Measurements from ENCODE around the gene RIF1. TPM values are rescaled to one million over a fixed set of nuclear protein-coding genes. Genes with fewer than 3 reads are reported as not detected.
"Not testable (repeated sequence)": the region's sequence is repeated elsewhere in the genome, so short reads cannot be mapped to it uniquely, and the experiment has no call there.

The RIF1 gene
- total RNA-seq, 1 donor from 2014 or later = 82.7 TPM

DNA sequence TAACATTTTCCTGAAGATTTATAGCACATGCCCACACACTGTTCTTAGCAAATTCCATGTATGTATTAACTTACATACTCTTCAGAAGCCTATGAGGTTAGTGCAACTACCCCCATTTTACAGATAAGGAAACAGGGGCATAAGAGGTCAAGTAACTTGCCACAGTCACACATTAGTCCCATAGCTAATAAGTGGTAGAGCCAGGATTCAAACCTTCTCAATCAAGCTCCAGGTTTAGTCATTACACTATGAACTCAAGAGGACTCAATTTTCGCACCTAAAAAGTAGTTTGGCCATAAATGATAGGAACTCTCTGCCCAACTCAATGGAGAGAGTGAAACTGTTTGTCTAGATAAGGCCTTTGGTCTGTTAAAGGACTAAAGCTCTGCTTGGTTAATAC lies 9.7 kb upstream of the RIF1 start:
- DNase-seq (ENCODE audit: low spot score) = no peak
- Mint-ChIP-seq H3K9me3 (no peaks in the 10 kb centered on the region), H3K4me3 (no peak overlapping the region), H3K4me1 (ENCODE audit: low read depth) (no peaks in the 10 kb centered on the region), H3K27me3 (ENCODE audit: insufficient read depth) (no peaks in the 10 kb centered on the region), H3K36me3 (ENCODE audit: low read depth) (no peaks in the 10 kb centered on the region), H3K27ac (no peak overlapping the region)
- intact Hi-C loops (cut with micrococcal nuclease) = no loop called here

DNA sequence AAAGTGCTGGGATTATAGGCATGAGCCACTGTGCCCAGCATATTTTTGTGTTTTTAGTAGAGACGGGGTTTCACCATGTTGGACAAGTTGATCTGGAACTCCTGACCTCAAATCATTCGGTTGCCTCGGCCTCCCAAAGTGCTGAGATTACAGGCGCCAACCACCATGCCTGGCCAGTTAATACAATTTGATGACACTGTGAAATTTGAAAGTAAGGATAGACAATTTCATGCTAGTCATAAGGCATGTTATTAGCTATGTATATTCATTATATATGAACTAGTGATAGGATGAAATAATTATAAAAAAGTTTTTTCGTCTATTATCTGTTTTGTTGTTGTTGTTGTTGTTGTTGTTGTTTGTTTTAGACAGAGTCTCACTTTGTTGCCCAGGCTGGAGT lies 8.6 kb upstream of the RIF1 start:
- Mint-ChIP-seq H3K27ac (no peak overlapping the region), H3K27me3 (ENCODE audit: insufficient read depth) (peaks cover 3% of the 10 kb centered on the region), H3K36me3 (ENCODE audit: low read depth) (no peaks in the 10 kb centered on the region), H3K4me1 (ENCODE audit: low read depth) (no peaks in the 10 kb centered on the region), H3K4me3 (no peak overlapping the region), H3K9me3 (no peaks in the 10 kb centered on the region)
- intact Hi-C loops (cut with micrococcal nuclease) = no loop called here
- DNase-seq (ENCODE audit: low spot score) = no peak

DNA sequence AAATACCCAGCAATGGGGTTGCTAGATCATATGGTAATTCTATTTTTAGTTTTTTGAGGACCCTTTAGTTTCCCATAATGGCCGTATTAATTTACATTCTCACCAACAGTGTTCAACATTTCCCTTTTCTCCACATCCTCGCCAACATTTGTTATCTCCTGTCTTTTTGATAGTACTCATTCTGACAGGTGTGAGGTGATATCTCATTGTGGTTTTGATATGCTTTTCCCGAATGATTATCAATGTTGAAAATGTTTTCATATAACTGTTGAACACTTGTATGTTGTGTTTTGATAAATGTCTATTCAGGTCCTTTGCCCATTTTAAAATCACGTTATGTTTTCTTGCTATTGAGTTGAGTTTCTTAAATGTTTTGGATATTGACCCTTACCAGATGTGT lies 5.8 kb upstream of the RIF1 start:
- intact Hi-C loops (cut with micrococcal nuclease) = no loop called here

DNA sequence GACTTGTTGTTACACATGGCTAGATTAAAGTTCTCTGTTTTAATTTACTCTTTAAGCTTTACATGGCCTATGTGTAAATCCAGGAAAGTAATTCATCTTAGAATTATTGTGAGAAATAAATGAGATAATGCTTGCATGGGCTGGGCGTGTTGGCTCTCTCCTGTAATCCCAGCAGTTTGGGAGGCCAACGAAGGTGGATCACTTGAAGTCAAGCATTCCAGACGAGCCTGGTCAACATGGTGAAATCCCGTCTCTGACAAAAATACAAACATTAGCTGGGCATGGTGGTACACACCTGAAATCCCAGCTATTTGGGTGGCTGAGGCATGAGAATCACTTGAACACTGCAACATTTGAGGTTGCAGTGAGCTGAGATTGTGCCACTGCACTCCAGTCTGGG lies 4.3 kb upstream of the RIF1 start:
- peaks cover 1% of the 10 kb centered on the region for H3K4me1 Mint-ChIP-seq (ENCODE audit: low read depth)
- H3K27ac Mint-ChIP-seq = no peak overlapping the region
- intact Hi-C loops (cut with micrococcal nuclease) = loop anchor here (5.0 kb wide), 1 partner anchor 1818 kb away; the partner anchor contains the start of gene MMADHC
- peaks cover 3% of the 10 kb centered on the region for H3K27me3 Mint-ChIP-seq (ENCODE audit: insufficient read depth)
- DNase-seq (ENCODE audit: low spot score) = no peak
- peaks cover 3% of the 10 kb centered on the region for H3K36me3 Mint-ChIP-seq (ENCODE audit: low read depth)
- H3K9me3 Mint-ChIP-seq = no peaks in the 10 kb centered on the region
- H3K4me3 Mint-ChIP-seq = no peak overlapping the region

More for the DNA sequence above, 5.8 kb upstream of the RIF1 start:
- DNase-seq (ENCODE audit: low spot score) = no peak
- Mint-ChIP-seq H3K36me3 (ENCODE audit: low read depth) (no peaks in the 10 kb centered on the region), H3K27me3 (ENCODE audit: insufficient read depth) (peaks cover 3% of the 10 kb centered on the region), H3K9me3 (no peaks in the 10 kb centered on the region), H3K27ac (no peak overlapping the region), H3K4me3 (no peak overlapping the region), H3K4me1 (ENCODE audit: low read depth) (no peaks in the 10 kb centered on the region)

DNA sequence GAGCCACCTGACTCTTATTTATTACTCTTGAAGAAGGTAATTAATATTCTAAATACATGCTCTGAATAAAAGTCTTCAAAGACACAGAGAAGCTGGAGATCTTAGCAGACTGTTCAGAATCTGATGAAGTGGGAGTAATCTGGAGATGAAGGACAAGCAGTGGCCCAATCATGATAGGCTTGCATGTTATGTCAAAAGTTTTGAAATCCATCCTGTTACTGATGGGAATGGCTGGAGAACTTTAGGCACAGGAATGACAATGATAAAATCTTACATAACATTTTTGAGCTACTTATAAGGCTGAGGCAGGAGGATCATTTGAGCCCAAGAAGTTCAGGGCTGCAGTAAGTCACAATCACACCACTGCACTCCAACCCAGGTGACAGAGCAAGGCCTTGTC lies 2.4 kb upstream of the RIF1 start:
- Mint-ChIP-seq H3K9me3 (no peaks in the 10 kb centered on the region), H3K36me3 (ENCODE audit: low read depth) (peaks cover 7% of the 10 kb centered on the region), H3K27me3 (ENCODE audit: insufficient read depth) (peaks cover 3% of the 10 kb centered on the region), H3K4me3 (no peak overlapping the region), H3K4me1 (ENCODE audit: low read depth) (peaks cover 13% of the 10 kb centered on the region), H3K27ac (no peak overlapping the region)
- intact Hi-C loops (cut with micrococcal nuclease) = loop anchor here (5.0 kb wide), 1 partner anchor 1820 kb away; the partner anchor contains the start of gene MMADHC
- no peak for DNase-seq (ENCODE audit: low spot score)

DNA sequence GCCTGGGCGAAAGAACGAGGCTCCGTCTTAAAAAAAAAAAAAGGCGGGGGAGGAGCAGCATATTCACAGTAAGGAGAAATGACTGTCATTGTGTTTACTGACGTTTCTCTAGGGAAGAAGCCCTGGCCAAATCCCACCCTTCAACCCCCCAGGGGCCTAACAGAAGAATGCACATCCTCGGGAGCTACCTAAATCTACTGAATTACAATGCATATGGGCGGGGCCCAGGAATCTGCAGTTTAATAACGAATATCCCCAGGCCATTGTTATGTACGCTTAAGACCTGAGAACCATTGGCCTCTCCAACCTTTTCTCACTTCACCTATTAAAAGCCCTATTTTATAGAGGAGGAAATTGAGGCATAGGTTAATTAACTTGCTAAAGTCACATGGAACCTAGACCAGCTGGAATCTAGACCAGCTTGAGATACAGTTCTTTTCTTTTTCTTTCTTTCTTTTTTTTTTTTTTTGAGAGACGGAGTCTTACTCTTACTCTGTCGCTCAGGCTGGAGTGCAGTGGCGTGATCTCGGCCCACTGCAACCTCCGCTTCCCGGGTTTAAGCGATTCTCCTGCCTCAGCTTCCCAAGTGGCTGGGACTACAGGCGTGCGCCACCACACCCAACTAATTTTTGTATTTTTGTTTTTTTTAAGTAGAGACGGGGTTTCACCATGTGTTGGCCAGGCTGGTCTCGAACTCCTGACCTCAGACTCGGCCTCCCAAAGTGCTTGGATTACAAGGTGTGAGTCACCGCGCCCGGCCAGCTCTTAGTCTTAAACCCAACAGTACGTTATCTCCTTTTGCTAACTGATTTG lies 708 bp upstream of the RIF1 start:
- no peak for DNase-seq (ENCODE audit: low spot score)

DNA sequence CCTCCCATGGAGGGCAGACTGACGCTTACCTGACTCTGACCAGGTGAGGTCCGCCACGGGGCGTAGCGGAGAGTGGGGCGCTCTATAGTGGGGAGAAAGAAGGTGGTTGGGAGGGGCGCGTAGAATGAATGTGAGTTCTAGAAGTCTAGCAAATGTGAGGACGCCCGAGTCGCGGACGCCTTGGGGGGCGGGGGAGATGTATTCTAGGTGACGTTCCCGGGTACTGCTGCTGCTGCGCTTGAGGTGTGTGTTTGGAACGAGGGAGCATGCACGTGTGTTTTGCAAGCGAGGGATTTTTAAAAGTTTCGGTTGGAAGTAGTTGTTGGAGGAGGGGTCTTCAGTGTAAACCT lies 758 bp downstream of the RIF1 start:
- peak; percentile 11 for DNase-seq (ENCODE audit: low spot score)
- H3K27ac Mint-ChIP-seq = peak overlapping the region; percentile 92
- no peaks in the 10 kb centered on the region for H3K9me3 Mint-ChIP-seq
- peaks cover 3% of the 10 kb centered on the region for H3K27me3 Mint-ChIP-seq (ENCODE audit: insufficient read depth)
- peak overlapping the region; percentile 95 for H3K4me3 Mint-ChIP-seq
- peaks cover 17% of the 10 kb centered on the region for H3K36me3 Mint-ChIP-seq (ENCODE audit: low read depth)
- intact Hi-C loops (cut with micrococcal nuclease) = loop anchor here (1.0 to 10.0 kb wide), 2 partner anchors 13 to 414 kb away; partner anchors contain the start of gene ARL5A
- peaks cover 20% of the 10 kb centered on the region for H3K4me1 Mint-ChIP-seq (ENCODE audit: low read depth)

More for the DNA sequence above, 708 bp upstream of the RIF1 start:
- H3K27me3 Mint-ChIP-seq (ENCODE audit: insufficient read depth) = peaks cover 3% of the 10 kb centered on the region
- peak overlapping the region; percentile 95 for H3K4me3 Mint-ChIP-seq
- H3K36me3 Mint-ChIP-seq (ENCODE audit: low read depth) = peaks cover 12% of the 10 kb centered on the region
- H3K9me3 Mint-ChIP-seq = no peaks in the 10 kb centered on the region
- peak overlapping the region; percentile 92 for H3K27ac Mint-ChIP-seq
- peaks cover 20% of the 10 kb centered on the region for H3K4me1 Mint-ChIP-seq (ENCODE audit: low read depth)
- intact Hi-C loops (cut with micrococcal nuclease) = loop anchor here (1.0 to 5.0 kb wide), 3 partner anchors 120 to 1822 kb away; partner anchors contain the start of genes MMADHC, NMI and RBM43

DNA sequence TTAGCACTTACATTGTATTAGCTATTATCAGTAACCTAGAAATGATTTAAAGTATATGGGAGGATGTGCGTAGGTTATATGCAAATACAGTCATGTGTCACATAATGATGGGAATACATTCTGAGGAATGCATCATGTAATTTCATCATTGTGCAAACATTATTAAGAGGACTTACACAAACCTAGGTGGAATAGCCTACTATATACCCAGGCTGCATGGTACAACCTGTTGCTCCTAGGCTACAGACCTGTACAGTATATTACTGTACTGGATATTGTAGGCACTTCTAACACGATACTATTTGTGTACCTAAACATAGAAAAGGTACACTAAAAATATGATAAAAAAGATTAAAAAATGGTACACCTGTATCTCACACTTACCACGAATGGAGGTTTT lies 7.9 kb downstream of the RIF1 start:
- intact Hi-C loops (cut with micrococcal nuclease) = loop anchor here (10.0 kb wide), 1 partner anchor 407 kb away; the partner anchor contains the start of gene ARL5A
- DNase-seq (ENCODE audit: low spot score) = no peak
- Mint-ChIP-seq H3K27me3 (ENCODE audit: insufficient read depth) (no peaks in the 10 kb centered on the region), H3K27ac (no peak overlapping the region), H3K4me3 (no peak overlapping the region), H3K9me3 (no peaks in the 10 kb centered on the region), H3K36me3 (ENCODE audit: low read depth) (peaks cover 32% of the 10 kb centered on the region), H3K4me1 (ENCODE audit: low read depth) (peaks cover 22% of the 10 kb centered on the region)

DNA sequence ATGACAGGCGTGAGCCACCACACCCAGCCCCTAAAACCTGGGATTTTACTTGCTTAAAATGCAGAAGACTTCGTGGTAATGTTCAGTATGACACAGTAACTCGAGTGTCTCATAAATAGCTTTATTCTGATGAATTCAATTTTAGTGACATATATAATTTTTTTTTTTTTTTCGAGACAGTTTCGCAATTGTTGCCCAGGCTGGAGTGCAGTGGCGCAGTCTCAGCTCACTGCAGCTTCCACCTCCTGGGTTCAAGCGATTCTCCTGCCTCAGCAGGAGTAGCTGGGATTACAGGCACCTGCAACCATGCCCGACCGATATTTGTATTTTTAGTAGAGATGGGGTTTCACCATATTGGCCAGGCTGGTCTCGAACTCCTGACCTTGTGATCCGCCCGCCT lies 12.0 kb downstream of the RIF1 start:
- not testable (repeated sequence) for H3K9me3 Mint-ChIP-seq
- intact Hi-C loops (cut with micrococcal nuclease) = loop anchor here (2.0 kb wide), 1 partner anchor 15 kb away; no protein-coding TSS in a partner anchor

DNA sequence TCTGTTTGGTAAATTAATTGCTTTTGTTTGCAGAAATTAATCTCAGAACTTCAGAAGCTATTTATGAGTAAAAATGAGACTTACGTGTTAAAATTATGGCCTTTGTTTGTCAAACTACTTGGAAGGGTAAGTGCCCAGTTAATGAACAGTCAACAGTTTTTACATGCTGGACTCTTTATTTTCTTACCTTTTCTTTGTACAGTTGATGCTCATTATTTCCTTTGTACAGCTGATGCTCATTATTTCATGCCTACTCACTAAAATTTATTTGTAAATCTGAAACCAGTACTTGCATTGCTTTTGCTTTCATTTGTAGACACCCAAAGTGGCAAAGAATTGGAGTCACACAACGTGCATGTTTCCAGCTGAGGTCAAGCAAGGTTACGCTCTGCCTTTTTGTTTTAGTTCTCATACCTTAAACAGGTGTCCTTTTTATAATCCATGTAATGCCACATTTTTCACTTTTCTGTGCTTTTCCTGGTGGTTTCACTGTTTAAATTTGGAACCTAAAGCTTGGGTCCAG lies 13.3 kb downstream of the RIF1 start:
- Mint-ChIP-seq H3K4me1 (ENCODE audit: low read depth) (peaks cover 29% of the 10 kb centered on the region), H3K36me3 (ENCODE audit: low read depth) (peaks cover 36% of the 10 kb centered on the region), H3K27me3 (ENCODE audit: insufficient read depth) (no peaks in the 10 kb centered on the region), H3K4me3 (no peak overlapping the region), H3K9me3 (no peaks in the 10 kb centered on the region), H3K27ac (peak overlapping the region; percentile 74)
- DNase-seq (ENCODE audit: low spot score) = no peak
- intact Hi-C loops (cut with micrococcal nuclease) = loop anchor here (1.0 to 2.0 kb wide), 3 partner anchors 13 to 133 kb away; no protein-coding TSS in a partner anchor

More for the DNA sequence above, 12.0 kb downstream of the RIF1 start:
- not testable (repeated sequence) for H3K27ac Mint-ChIP-seq; H3K27me3 Mint-ChIP-seq (ENCODE audit: insufficient read depth); H3K4me3 Mint-ChIP-seq; DNase-seq (ENCODE audit: low spot score)
- H3K4me1 Mint-ChIP-seq (ENCODE audit: low read depth) = peaks cover 40% of the 10 kb centered on the region
- peaks cover 46% of the 10 kb centered on the region for H3K36me3 Mint-ChIP-seq (ENCODE audit: low read depth)

DNA sequence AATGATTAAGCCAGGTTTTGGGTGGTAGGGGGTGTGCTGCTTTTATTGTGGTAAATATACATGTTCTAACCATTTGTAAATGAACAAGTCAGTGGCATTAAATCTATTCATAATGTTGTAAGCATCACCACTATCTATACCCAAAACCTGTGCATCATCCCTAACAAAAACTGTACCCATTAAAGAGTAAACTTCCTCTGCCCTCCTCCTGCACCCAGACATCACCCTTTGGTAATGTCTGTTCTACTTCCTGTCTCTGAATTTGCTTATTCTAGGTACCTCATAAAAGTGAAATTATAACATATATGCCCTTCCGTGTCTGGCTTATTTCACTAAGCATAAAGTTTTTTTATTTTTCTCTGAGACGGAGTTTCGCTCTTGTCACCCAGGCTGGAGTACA lies 14.1 kb downstream of the RIF1 start:
- Mint-ChIP-seq H3K27me3 (ENCODE audit: insufficient read depth) (no peaks in the 10 kb centered on the region), H3K36me3 (ENCODE audit: low read depth) (peaks cover 41% of the 10 kb centered on the region), H3K4me3 (peak overlapping the region; percentile 42), H3K27ac (peak overlapping the region; percentile 74), H3K4me1 (ENCODE audit: low read depth) (peaks cover 29% of the 10 kb centered on the region), H3K9me3 (no peaks in the 10 kb centered on the region)
- DNase-seq (ENCODE audit: low spot score) = no peak
- intact Hi-C loops (cut with micrococcal nuclease) = loop anchor here (1.0 to 2.0 kb wide), 3 partner anchors 13 to 133 kb away; no protein-coding TSS in a partner anchor

DNA sequence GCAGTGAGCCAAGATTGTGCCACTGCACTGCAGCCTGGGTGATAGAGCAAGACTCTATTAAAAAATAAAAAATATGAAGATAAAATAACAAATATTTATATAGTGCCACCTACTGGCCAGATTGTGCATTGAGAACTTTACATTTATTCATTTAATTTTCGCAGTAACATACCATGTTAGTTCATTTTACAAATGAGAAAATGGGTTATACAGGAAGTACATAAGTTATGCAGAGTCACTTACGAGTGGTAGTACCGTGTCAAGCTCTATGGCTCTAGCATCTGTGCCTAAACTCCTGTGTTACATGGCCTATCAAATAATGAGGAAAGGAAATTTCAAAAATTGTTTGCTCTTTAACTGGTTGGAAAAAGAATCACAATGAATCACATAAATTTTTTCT lies 27.9 kb downstream of the RIF1 start:
- peaks cover 41% of the 10 kb centered on the region for H3K36me3 Mint-ChIP-seq (ENCODE audit: low read depth)
- intact Hi-C loops (cut with micrococcal nuclease) = loop anchor here (2.0 kb wide), 3 partner anchors 13 to 177 kb away; partner anchors contain the start of gene RBM43
- DNase-seq (ENCODE audit: low spot score) = no peak
- H3K27me3 Mint-ChIP-seq (ENCODE audit: insufficient read depth) = no peaks in the 10 kb centered on the region
- H3K27ac Mint-ChIP-seq = peak overlapping the region; percentile 29
- no peak overlapping the region for H3K4me3 Mint-ChIP-seq
- H3K9me3 Mint-ChIP-seq = no peaks in the 10 kb centered on the region
- H3K4me1 Mint-ChIP-seq (ENCODE audit: low read depth) = peaks cover 19% of the 10 kb centered on the region

DNA sequence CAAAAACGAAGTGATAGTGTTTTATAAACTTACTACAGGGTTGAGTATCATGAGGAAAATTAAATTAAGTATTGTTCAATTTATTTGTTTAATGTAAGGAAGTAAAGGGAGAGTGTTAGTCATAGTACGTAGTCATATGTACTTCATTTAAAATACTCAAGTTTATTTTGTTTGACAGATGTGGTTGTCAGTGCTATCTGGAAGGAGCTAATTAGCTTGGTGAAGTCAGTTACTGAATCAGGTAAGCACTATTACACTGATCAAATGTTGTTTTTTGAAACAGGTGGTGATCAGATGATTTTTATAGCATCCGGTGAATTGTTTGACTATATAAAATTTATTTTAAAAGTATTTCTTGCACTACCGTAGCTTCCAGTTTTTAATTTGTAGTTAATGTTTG lies 28.8 kb downstream of the RIF1 start:
- Mint-ChIP-seq H3K4me1 (ENCODE audit: low read depth) (peaks cover 19% of the 10 kb centered on the region), H3K9me3 (no peaks in the 10 kb centered on the region), H3K27me3 (ENCODE audit: insufficient read depth) (no peaks in the 10 kb centered on the region), H3K27ac (no peak overlapping the region), H3K36me3 (ENCODE audit: low read depth) (peaks cover 39% of the 10 kb centered on the region), H3K4me3 (no peak overlapping the region)
- no peak for DNase-seq (ENCODE audit: low spot score)
- intact Hi-C loops (cut with micrococcal nuclease) = no loop called here
